Calu3 (cell line): Measurements from ENCODE around the gene TMEM132D. TPM values are rescaled to one million over a fixed set of nuclear protein-coding genes. Genes with fewer than 3 reads are reported as not detected.

Source experiments
- BruUV-seq: library from RNA; stranded (reverse); fragments of 400-500 nt; replicated peaks from 2 replicates; lab custom pipeline; 2021; lab: Mats Ljungman, UMichigan
- CTCF ChIA-PET: fragments of 300-600 bp; sonication (Branson Sonifier 250); formaldehyde crosslinking; loops from one replicate; lab custom pipeline; 2022; ENCODE audit warnings: antibody characterized with exemption; lab: Charles Lee
- DNase-seq: peaks from one replicate; pipeline ENCODE4 v3.0.0; 2022
- H3K27ac Mint-ChIP-seq: one replicate; pipeline ENCODE4 v1.8.0; 2022; ENCODE audit warnings: mixed read lengths; ENCODE audit not compliant: unreplicated experiment
- H3K27me3 Mint-ChIP-seq: one replicate; pipeline ENCODE4 v1.8.0; 2022; ENCODE audit warnings: mixed read lengths; ENCODE audit not compliant: unreplicated experiment
- H3K36me3 Mint-ChIP-seq: one replicate; pipeline ENCODE4 v1.8.0; 2022; ENCODE audit warnings: mild to moderate bottlenecking, moderate library complexity, mixed read lengths; ENCODE audit not compliant: insufficient read depth, unreplicated experiment
- H3K4me1 Mint-ChIP-seq: one replicate; pipeline ENCODE4 v1.8.0; 2022; ENCODE audit warnings: mild to moderate bottlenecking, low read depth, mixed read lengths; ENCODE audit not compliant: unreplicated experiment
- H3K4me3 Mint-ChIP-seq: one replicate; pipeline ENCODE4 v1.8.0; 2022; ENCODE audit warnings: mild to moderate bottlenecking, low read depth, moderate library complexity, mixed read lengths; ENCODE audit not compliant: unreplicated experiment
- H3K9me3 Mint-ChIP-seq: one replicate; pipeline ENCODE4 v1.8.0; 2022; ENCODE audit warnings: low read depth, mixed read lengths; ENCODE audit not compliant: unreplicated experiment
- intact Hi-C: fragments of 100-400 bp; cut with micrococcal nuclease; formaldehyde crosslinking; loops from one replicate; pipeline ENCODE4 v1.10.0; 2022; ENCODE audit not compliant: unreplicated experiment
- total RNA-seq: library from RNA; stranded (reverse); gene quantifications from 2 replicates; pipeline ENCODE4 v1.2.3, GENCODE V29; 2022
- TF ChIP-seq, protein P1 (sequence below): fragments of 200-600 bp; IDR thresholded peaks from one replicate; pipeline ENCODE4 v1.8.0; 2022; ENCODE audit warnings: antibody characterized with exemption; ENCODE audit not compliant: unreplicated experiment

Gene TMEM132D
- total RNA-seq, 1 experiment from 2014 or later = not detected

GRCh38 chr12:129696926-129697325 is 206.9 kb downstream of the TMEM132D start:
- no peak for DNase-seq
- Mint-ChIP-seq H3K4me3 (no peak overlapping the region), H3K4me1 (no peaks in the 10 kb centered on the region), H3K9me3 (peaks cover 13% of the 10 kb centered on the region), H3K36me3 (no peaks in the 10 kb centered on the region), H3K27me3 (no peaks in the 10 kb centered on the region), H3K27ac (no peak overlapping the region)
- CTCF ChIA-PET = no interaction called here
- BruUV-seq = no TSS peak
- intact Hi-C loops = no loop called here
- TF ChIP-seq, protein P1, sequence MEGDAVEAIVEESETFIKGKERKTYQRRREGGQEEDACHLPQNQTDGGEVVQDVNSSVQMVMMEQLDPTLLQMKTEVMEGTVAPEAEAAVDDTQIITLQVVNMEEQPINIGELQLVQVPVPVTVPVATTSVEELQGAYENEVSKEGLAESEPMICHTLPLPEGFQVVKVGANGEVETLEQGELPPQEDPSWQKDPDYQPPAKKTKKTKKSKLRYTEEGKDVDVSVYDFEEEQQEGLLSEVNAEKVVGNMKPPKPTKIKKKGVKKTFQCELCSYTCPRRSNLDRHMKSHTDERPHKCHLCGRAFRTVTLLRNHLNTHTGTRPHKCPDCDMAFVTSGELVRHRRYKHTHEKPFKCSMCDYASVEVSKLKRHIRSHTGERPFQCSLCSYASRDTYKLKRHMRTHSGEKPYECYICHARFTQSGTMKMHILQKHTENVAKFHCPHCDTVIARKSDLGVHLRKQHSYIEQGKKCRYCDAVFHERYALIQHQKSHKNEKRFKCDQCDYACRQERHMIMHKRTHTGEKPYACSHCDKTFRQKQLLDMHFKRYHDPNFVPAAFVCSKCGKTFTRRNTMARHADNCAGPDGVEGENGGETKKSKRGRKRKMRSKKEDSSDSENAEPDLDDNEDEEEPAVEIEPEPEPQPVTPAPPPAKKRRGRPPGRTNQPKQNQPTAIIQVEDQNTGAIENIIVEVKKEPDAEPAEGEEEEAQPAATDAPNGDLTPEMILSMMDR = no peak

DNA sequence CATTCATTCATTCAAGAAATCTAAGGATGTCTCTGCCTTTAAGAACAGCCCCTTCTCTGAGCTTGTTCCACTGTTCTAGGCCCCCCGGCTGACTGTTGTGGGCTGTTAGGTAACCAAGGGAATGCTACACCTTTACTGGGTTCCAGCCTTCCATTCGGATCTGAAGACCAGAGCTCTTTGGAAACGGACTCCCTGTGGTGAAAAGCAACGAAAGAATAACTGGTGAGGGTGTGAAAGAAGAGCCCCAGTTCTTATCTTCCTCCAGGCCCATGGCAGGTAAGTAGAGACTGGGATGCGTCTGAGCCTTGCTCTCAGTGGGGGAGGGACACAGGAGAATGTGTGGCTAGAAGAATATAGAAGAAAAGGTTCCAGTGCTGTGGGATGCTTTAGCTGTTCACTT is 207.4 kb downstream of the TMEM132D start:
- Mint-ChIP-seq H3K9me3 (peaks cover 13% of the 10 kb centered on the region), H3K4me3 (no peak overlapping the region), H3K27me3 (no peaks in the 10 kb centered on the region), H3K4me1 (no peaks in the 10 kb centered on the region), H3K27ac (no peak overlapping the region), H3K36me3 (no peaks in the 10 kb centered on the region)
- intact Hi-C loops = no loop called here
- CTCF ChIA-PET = no interaction called here
- TF ChIP-seq, protein P1 = no peak
- DNase-seq = no peak
- no TSS peak for BruUV-seq

- CTCF ChIA-PET = no interaction called here
- TF ChIP-seq, protein P1 = no peak
- Mint-ChIP-seq H3K4me3 (no peak overlapping the region), H3K36me3 (no peaks in the 10 kb centered on the region), H3K27ac (no peak overlapping the region), H3K4me1 (no peaks in the 10 kb centered on the region), H3K27me3 (no peaks in the 10 kb centered on the region), H3K9me3 (peaks cover 16% of the 10 kb centered on the region)
- no peak for DNase-seq
- intact Hi-C loops = no loop called here
- no TSS peak for BruUV-seq
Observed at GRCh38 chr12:129693731-129694130, 210.1 kb downstream of the TMEM132D start.

DNA sequence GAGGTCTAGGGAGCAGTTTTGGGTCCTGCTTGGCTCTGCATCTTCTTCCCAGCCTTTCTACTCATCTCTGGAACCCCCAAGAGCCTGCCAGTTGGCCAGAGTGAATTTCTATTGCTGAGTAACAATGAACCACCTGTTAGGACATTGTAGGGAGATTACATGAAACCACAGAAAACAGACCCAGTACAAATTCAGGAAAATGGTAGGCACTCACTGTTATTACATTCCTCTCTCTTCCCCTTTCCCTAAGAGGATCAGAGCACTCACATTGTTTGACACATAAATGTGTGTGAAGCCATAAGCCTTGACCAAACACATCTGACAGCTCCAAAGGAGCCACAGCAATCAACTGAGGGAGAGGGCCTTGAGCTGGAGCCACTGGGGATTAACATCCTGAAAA is 216.1 kb downstream of the TMEM132D start:
- TF ChIP-seq, protein P1 = no peak
- no TSS peak for BruUV-seq
- DNase-seq = no peak
- Mint-ChIP-seq H3K27me3 (no peaks in the 10 kb centered on the region), H3K4me1 (no peaks in the 10 kb centered on the region), H3K4me3 (no peak overlapping the region), H3K9me3 (peaks cover 23% of the 10 kb centered on the region), H3K36me3 (no peaks in the 10 kb centered on the region), H3K27ac (no peak overlapping the region)
- CTCF ChIA-PET = no interaction called here
- intact Hi-C loops = no loop called here

GRCh38 chr12:129681830-129682229 is 222.0 kb downstream of the TMEM132D start:
- Mint-ChIP-seq H3K36me3 (no peaks in the 10 kb centered on the region), H3K4me1 (no peaks in the 10 kb centered on the region), H3K4me3 (no peak overlapping the region), H3K27me3 (no peaks in the 10 kb centered on the region), H3K27ac (no peak overlapping the region), H3K9me3 (peaks cover 22% of the 10 kb centered on the region)
- CTCF ChIA-PET = no interaction called here
- intact Hi-C loops = no loop called here
- BruUV-seq = no TSS peak
- TF ChIP-seq, protein P1 = no peak
- DNase-seq = no peak
